ENCODE measurements around the gene BTN1A1.
A peak's percentile ranks its signal among the peaks of the same experiment; 100 is the strongest.

Gene BTN1A1

DNA sequence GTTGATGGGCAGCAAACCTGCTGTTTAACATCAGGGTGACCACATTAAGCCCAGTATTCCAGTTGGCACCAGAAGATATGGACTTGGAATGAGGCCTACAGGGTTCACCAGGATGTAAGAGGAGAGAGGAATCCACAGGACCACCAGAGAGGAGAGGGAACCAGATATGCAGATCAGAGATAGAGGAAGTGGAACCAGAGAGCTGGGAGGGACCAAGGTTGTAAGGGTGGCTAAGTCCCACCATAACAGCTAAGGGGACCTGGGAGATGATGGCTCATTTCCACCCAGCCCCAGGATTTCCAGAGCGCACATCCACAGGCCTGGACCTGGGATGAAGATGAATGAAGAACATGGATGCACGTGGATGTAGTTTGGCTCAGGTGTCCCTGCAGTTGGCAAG, 31.3 kb upstream of the BTN1A1 start:
- no peak for DNase-seq (ENCODE audit: low spot score)
- TF ChIP-seq, protein P1, sequence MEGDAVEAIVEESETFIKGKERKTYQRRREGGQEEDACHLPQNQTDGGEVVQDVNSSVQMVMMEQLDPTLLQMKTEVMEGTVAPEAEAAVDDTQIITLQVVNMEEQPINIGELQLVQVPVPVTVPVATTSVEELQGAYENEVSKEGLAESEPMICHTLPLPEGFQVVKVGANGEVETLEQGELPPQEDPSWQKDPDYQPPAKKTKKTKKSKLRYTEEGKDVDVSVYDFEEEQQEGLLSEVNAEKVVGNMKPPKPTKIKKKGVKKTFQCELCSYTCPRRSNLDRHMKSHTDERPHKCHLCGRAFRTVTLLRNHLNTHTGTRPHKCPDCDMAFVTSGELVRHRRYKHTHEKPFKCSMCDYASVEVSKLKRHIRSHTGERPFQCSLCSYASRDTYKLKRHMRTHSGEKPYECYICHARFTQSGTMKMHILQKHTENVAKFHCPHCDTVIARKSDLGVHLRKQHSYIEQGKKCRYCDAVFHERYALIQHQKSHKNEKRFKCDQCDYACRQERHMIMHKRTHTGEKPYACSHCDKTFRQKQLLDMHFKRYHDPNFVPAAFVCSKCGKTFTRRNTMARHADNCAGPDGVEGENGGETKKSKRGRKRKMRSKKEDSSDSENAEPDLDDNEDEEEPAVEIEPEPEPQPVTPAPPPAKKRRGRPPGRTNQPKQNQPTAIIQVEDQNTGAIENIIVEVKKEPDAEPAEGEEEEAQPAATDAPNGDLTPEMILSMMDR (IDR thresholded peaks at IDR 0.05; ENCODE audit: borderline replicate concordance, control extremely low read depth, extremely low read depth, insufficient read depth, missing control alignments), result no peak
- in situ Hi-C loops (cut with MboI; ENCODE audit: low sequenced_read_pairs, unreplicated experiment), result no loop called here

DNA sequence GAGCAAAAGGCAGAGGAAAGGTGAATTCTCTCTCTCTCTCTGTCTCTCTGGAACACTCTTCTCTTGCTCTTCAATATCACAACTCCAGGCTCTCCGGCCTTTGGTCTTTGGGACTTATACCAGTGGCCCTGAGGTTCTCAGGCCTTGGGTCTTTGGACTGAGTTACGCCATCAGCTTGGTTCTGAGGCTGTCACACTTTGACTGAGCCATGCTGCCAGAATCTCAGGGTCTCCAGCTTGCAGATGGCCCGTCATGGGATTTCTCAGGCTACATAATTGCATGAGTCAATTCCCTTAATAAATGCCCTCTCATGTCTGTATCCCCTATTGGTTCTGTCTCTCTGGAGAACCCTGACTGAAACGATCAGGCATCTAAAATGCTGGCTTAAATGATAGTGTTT, 29.5 kb upstream of the BTN1A1 start:
- in situ Hi-C loops (cut with MboI; ENCODE audit: low sequenced_read_pairs, unreplicated experiment), result no loop called here
- TF ChIP-seq, protein P1 (IDR thresholded peaks at IDR 0.05; ENCODE audit: borderline replicate concordance, control extremely low read depth, extremely low read depth, insufficient read depth, missing control alignments), result no peak
- no peak for DNase-seq (ENCODE audit: low spot score)

DNA sequence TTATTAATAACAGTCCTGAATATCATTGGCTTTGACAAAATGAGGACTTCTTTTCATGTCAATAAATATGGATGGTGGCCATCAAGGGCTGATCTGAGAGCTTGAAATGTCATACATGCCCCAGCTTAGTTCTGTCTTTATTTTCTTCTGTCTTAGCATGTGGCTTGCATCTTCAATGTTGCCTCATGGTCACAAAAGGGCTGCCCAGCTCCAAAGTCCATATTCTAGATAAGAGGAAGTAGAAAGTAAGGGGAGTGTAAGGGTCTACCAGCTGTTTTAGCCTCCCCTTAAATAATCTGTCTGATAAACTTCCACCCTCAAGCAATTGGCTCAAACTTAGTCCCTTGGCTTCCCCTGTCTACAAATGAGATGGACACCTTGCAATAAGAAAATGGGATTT, 28.1 kb upstream of the BTN1A1 start:
- in situ Hi-C loops (cut with MboI; ENCODE audit: low sequenced_read_pairs, unreplicated experiment), result no loop called here
- DNase-seq (ENCODE audit: low spot score), result no peak
- TF ChIP-seq, protein P1 (IDR thresholded peaks at IDR 0.05; ENCODE audit: borderline replicate concordance, control extremely low read depth, extremely low read depth, insufficient read depth, missing control alignments), result no peak

DNA sequence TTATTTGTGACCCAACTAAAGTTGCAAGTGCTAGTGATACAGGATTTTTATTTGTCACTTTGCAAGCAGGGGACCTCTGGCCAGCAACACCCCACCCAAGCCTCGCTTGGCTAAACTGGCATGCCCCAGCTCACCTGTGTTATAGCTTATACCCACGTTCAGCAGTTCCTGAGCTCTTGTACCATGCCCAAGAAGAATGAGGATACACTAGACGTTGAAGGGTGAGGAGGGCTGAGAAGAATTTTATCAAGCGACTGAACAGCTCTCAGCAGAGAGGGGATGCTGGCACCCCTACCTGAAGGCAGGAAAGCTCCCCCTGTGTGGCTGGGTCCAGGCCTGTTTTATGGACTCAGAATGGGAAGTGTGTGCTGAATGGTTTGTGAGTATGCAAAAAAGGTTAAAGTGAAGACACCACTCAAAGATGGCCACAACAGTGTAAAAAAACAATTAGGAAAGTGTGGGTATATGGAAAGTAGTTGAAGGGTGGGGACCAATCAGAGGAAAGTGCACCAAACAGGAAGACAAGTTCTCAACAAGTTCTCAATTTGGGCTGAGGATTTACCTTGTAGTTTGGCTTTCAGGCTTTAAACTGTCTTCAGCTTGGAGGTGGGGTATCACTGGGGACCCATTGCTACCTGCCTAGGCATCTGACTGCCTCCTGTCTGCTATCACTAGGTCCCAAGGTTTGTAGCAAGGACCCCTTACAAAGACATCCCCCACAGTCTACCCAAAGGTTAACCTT, 27.4 kb upstream of the BTN1A1 start:
- no peak for DNase-seq (ENCODE audit: low spot score)
- TF ChIP-seq, protein P1 (IDR thresholded peaks at IDR 0.05; ENCODE audit: borderline replicate concordance, control extremely low read depth, extremely low read depth, insufficient read depth, missing control alignments), result no peak
- in situ Hi-C loops (cut with MboI; ENCODE audit: low sequenced_read_pairs, unreplicated experiment), result no loop called here

DNA sequence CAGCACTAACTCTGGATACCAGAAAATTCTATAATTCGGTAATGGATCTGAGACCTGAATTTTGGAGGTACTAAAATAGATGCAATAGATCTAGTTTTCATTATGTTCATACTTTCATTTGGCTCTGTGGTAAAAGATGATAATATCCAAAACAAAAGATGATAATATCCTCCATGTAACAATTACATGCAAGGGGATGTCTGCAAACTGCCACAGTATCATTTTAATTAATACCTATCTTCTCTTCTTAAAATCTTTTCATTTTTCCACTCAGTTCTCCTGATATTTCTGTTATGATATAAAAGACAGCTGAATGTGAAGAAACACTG, 26.7 kb upstream of the BTN1A1 start:
- TF ChIP-seq, protein P1 (IDR thresholded peaks at IDR 0.05; ENCODE audit: borderline replicate concordance, control extremely low read depth, extremely low read depth, insufficient read depth, missing control alignments), result no peak
- no peak for DNase-seq (ENCODE audit: low spot score)
- in situ Hi-C loops (cut with MboI; ENCODE audit: low sequenced_read_pairs, unreplicated experiment), result no loop called here

DNA sequence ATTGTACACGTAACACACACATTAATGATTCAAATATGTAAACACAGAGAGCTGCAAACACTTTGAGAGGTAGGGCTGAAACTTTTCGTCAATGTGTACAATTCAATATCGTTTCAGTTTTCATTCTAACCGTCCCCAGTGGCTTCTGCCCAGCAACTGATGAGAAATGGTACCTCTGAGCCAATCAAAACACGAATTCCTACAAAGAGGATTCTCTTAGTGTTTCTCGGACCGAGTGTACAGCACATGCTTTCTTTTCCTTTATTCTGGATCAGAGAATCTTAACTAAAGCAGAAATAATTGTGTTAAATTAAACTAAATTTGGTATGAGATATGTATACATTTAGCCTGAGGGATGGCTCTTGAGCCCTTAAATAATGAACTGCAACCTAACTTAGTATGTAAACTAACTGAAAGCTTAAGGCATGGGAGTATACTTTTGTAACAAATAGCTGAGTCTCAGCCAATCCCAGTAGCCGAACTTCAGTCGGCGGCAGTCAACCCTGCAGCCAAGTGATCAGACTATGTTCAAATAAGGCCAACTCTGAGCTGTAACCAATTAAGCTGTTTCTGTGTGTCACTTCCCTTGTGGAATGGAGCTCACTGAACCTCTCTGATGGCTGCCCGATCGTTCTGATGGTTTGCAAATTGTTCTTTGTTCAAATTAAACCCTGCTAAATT, 26.2 kb upstream of the BTN1A1 start:
- in situ Hi-C loops (cut with MboI; ENCODE audit: low sequenced_read_pairs, unreplicated experiment), result no loop called here
- peak; percentile 79 for DNase-seq (ENCODE audit: low spot score)
- TF ChIP-seq, protein P1 (IDR thresholded peaks at IDR 0.05; ENCODE audit: borderline replicate concordance, control extremely low read depth, extremely low read depth, insufficient read depth, missing control alignments), result no peak

Data from GM13976 (cell line).